SU-DHL-6 (cell line): ENCODE data around the gene RASGRF2.

Experiments
- EZH2phosphoT487 ChIP-seq: fragments of 200-600 bp; sonication (generic), shearing (Covaris generic); conservative IDR thresholded peaks from 2 replicates; pipeline ENCODE4 v1.6.1; 2018; ENCODE audit warnings: mild to moderate bottlenecking, antibody characterized with exemption, low read length, moderate library complexity, mixed read lengths
- TF ChIP-seq, protein P1 (sequence below): fragments of 200-600 bp; sonication (generic); IDR thresholded peaks from one replicate; pipeline ENCODE4 v1.5.1; 2017; ENCODE audit warnings: antibody characterized with exemption, mild to moderate bottlenecking, low read length, moderate library complexity; ENCODE audit not compliant: insufficient read depth, poor library complexity, severe bottlenecking

- TF ChIP-seq, protein P1, sequence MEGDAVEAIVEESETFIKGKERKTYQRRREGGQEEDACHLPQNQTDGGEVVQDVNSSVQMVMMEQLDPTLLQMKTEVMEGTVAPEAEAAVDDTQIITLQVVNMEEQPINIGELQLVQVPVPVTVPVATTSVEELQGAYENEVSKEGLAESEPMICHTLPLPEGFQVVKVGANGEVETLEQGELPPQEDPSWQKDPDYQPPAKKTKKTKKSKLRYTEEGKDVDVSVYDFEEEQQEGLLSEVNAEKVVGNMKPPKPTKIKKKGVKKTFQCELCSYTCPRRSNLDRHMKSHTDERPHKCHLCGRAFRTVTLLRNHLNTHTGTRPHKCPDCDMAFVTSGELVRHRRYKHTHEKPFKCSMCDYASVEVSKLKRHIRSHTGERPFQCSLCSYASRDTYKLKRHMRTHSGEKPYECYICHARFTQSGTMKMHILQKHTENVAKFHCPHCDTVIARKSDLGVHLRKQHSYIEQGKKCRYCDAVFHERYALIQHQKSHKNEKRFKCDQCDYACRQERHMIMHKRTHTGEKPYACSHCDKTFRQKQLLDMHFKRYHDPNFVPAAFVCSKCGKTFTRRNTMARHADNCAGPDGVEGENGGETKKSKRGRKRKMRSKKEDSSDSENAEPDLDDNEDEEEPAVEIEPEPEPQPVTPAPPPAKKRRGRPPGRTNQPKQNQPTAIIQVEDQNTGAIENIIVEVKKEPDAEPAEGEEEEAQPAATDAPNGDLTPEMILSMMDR: no peak
- no peak for TF ChIP-seq EZH2phosphoT487
Observed at GRCh38 chr5:81256766-81257165, 296.6 kb downstream of the RASGRF2 start.
